NCI-H524 treated with DMSO at 0.1 percent for 48 hours (cell line): ENCODE measurements around the gene MIXL1.
"Not testable (repeated sequence)": the region's sequence is repeated elsewhere in the genome, so short reads cannot be mapped to it uniquely, and the experiment has no call there.

Experiments
- DNase-seq: peaks from one replicate; lab custom pipeline; 2025; lab: John Stamatoyannopoulos, UW

The MIXL1 gene

GRCh38 chr1:226215239-226215638 is 8.2 kb upstream of the MIXL1 start:
- DNase-seq = no peak

DNA sequence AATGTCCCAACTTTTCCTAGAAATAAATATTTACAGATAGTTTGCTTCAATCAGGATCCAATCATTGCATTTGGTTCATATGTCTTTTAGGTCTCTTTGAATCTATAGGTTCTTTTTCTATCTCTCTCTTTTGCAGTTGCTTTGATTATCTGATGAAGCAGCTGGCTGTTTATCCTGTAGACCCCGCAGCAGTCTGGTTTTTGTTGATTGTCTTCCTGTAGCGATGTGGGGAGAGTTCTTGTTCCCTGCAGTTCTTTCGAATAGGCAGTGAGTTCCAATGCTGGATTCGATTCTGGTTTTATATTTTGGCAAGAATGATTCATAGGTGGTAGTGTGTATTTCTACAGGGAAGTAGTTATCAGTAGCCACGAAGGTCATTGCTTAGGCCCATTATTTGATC is 7.4 kb upstream of the MIXL1 start:
- DNase-seq = no peak

DNA sequence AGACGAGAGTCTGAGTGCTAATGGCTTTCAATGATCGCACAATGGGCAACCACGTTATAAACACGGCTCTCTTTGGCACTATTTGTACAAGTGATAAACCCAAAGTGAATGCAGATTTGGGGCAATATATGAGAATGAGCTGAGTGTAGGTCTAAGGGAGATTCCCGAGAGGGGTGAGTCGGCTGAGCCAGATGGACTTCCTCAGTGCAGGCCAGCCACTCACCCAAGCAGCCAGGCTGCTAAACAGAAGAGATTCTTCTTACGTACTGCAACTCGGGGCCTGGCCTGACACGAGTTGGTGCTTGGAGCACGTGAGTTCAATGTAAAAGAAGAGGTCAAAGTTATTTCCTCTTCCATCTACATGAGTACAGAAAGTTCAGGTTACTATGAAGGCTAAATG is 6.2 kb upstream of the MIXL1 start:
- no peak for DNase-seq

GRCh38 chr1:226220473-226221189 is 2.8 kb upstream of the MIXL1 start:
- DNase-seq = no peak

GRCh38 chr1:226222686-226223085 is 778 bp upstream of the MIXL1 start:
- DNase-seq = no peak

- no peak for DNase-seq
Measured at GRCh38 chr1:226223786-226224244, 351 bp downstream of the MIXL1 start.

DNA sequence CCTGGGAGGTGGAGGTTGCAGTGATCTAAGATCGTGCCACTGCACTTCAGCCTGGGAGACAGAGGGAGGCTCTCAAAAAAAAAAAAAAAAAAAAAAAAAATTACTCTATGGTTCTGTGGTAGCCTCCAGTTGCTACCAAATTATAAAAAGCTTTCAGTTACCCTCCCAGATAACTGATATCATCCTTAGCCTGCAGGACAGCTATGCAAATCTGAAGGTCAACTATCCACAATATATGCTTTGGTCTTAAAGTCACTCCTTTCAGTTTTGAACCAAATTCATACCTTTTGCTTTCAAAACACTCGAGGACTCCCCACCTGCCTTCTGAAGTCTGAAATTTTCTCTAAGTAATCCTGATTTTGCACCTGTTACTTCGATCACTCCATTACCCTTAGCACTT is 3.1 kb downstream of the MIXL1 start:
- no peak for DNase-seq

- no peak for DNase-seq
Measured at GRCh38 chr1:226233293-226233692, 9.8 kb downstream of the MIXL1 start.

DNA sequence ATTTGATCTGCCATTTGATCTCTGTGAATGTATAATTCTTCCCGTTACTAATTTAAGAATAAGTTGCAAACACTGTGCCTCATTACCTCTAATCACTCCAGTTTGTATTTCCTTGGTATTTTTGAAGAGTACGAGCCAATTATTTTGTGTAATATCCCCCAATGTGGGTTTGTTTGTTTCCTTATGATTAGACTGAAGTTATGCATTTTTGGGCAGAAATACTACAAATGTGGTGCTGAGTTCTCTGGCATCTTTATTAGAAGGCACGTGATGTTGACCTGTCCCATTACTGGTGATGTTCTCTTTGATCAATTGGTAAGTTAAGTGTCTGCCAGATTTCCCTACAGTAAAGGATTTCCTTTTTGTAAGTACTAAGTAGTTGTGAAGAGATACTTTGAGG is 10.3 kb downstream of the MIXL1 start:
- no peak for DNase-seq

GRCh38 chr1:226236826-226237225 is 13.4 kb downstream of the MIXL1 start:
- no peak for DNase-seq

GRCh38 chr1:226239421-226239820 is 16.0 kb downstream of the MIXL1 start:
- DNase-seq = no peak

- no peak for DNase-seq
Measured at GRCh38 chr1:226248091-226248490, 24.6 kb downstream of the MIXL1 start.

GRCh38 chr1:226248796-226249195 is 25.3 kb downstream of the MIXL1 start:
- DNase-seq = no peak

DNA sequence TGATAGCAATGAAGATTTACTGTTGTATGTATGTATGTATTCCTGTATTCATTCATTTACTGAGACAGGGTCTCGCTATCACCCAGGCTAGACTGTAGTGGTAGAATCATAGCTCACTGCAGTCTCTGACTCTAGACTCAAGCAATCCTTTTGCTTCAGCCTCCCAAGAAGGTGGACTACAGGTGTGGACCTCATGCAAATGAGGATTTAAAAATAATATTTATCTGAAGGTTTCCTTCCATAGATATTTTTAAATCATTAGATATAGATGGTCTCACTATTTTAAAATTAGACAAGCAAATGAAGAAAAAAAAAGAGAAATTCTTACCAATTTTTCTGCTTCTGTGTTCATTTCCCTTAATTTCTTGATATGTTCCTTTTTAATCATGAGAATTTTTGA is 27.0 kb downstream of the MIXL1 start:
- DNase-seq = no peak

GRCh38 chr1:226252841-226253240 is 29.4 kb downstream of the MIXL1 start:
- DNase-seq = not testable (repeated sequence)

DNA sequence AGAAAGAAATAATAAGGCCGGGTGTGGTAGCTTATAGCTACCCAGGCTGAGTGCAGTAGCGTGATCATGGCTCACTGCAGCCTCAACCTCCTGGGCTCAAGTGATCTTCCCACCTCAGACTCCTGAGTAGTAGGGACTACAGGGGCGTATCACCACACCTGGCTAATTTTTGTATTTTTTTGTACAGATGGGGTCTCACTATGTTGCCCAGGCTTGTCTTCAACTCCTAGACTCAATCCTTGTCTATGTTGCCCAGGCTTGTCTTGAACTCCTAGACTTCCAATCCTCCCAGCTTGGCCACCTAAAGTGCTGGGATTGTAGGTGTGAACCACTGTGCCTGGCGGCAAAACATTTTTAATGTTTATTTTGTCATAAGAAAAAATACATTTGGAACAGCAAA is 30.5 kb downstream of the MIXL1 start:
- no peak for DNase-seq

DNA sequence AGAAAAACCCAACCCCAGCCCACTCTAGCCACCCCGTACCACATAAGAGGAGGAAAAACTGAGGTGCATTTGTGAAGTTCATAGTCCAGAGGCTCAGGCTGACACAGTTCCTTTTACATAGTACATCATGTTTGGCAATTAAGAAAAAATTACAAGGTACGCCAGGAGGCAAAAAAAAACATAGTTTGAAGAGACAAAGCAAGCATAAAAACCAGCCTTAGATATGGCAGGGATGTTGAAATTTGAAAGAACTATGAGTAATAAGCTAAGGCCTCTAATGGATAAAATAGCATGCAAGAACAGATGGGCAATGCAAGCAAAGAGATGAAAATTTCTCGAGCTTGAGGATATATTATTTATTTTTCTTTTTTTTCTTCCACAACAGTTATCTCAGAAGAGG is 31.9 kb downstream of the MIXL1 start:
- DNase-seq = no peak

- DNase-seq = no peak
Measured at GRCh38 chr1:226261818-226262217, 38.4 kb downstream of the MIXL1 start.

DNA sequence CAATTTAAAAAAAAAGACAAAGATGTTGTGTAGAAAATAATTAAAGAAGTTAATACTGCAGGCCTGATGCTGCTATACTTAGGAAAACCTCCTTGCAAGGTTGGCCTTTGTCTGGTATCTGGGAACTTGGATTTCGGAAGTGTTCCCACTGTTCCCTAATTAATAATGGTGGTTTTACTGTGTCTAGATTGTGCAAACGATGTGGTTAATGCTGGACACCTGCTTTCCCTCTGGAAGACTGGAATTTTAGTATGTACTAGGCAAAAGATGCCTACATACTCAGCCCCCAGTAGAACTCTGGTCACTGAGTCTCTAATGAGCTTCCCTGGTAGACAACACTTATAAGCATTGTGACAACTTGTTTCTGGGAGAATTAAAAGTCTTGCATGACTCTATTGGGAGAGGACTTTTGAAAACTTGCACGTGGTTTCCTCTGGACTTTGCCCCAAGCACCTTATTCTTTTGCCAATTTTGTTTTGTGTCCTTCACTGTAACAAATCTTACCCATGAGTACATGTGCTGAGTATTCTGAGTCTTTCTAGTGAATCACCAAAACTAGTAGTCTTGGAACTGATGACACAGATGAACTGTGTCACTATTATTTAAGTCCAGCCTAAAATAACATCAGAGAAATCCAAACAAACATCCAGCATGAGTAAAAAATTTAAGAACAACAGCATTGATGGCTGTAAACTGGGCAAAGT is 45.1 kb downstream of the MIXL1 start:
- no peak for DNase-seq

DNA sequence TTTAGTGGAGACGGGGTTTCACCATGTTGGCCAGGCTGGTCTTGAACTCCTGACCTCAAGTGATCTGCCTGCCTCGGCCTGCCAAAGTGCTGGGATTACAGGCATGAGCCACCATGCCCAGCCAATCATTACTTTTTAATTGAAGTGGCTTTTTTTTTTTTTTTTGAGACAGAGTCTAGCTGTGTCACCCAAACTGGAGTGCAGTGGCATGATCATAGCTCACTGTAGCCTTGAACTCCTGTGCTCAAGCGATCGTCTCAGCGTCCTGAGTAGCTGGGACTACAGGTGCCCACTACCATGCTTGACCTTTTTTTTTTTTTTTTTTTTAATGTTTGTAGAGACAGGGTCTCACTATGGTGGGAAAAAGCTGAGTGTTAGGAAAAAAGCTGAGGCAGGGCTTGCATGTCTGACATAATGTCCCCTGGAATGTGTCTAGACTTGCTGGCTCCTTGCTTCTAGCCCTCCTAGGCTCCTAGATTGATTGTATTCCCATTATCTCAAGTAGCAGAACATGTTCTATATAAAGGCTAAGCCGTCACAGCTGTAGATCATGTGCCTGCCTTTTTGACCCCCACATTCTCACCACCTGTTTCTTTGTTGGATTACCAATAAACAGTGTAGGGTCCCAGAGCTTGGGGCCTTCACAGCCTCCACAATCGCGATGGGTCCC is 48.9 kb downstream of the MIXL1 start:
- peak; percentile 24 for DNase-seq

- DNase-seq = no peak
Measured at GRCh38 chr1:226274138-226274537, 50.7 kb downstream of the MIXL1 start.

DNA sequence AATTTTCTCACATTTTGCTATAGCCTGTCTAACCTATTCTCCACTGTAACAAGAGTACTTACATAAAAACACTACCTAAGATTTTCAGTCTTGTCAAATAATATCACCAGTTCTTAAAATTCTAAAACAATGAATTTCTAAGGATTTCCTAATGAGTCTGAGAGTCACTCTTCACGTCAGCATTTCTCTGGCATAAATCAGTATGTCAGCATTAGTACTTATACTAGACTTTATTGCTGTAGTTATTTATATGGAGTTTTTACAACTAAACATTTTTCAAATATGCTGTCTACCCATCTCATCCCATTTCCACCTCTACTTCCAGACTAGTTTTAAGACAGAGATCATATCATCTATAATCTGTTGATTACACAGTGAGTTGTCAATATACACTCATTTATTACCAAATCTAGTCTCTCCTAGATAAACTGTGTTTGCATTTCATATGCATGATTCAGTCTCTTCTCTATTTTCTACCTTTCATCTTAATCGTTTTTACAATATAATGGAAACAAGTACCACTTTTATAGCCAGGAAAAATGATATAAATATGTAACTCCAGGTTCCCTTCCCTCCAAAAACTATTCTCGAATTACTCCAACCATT is 52.7 kb downstream of the MIXL1 start:
- DNase-seq = no peak
